ENCODE data around the gene MBNL1.

DNA sequence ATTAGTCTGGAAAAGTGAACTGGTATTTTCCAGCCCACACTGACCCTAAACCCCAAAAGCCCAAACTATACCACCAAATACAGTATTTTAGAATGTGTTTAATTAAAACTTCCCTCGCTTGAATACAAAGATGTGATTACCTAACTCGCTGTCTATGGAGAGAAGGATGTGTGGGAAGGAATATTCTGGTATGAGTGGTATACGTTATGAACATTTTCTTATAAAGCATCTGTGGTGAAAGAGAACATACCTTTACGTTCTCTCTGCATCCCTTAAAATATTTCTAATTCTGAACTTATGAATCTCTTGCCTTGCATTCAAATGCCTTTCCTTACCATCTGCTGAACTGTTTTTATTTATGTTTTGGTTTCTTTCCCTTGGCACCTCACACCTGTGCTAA is 201.4 kb downstream of the MBNL1 start:
- TF ChIP-seq OSR1 (CRISPR knock-in tag; IDR thresholded peaks at IDR 0.05) (no peak), PPARA (CRISPR knock-in tag; IDR thresholded peaks at IDR 0.05; ENCODE audit: borderline replicate concordance) (no peak)
- TF ChIP-seq, protein P1, sequence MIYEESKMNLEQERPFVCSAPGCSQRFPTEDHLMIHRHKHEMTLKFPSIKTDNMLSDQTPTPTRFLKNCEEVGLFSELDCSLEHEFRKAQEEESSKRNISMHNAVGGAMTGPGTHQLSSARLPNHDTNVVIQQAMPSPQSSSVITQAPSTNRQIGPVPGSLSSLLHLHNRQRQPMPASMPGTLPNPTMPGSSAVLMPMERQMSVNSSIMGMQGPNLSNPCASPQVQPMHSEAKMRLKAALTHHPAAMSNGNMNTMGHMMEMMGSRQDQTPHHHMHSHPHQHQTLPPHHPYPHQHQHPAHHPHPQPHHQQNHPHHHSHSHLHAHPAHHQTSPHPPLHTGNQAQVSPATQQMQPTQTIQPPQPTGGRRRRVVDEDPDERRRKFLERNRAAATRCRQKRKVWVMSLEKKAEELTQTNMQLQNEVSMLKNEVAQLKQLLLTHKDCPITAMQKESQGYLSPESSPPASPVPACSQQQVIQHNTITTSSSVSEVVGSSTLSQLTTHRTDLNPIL (CRISPR knock-in tag; IDR thresholded peaks at IDR 0.05; ENCODE audit: low read depth): no peak
